Panc1 (cell line): ENCODE data around the gene CNIH1. TPM values are rescaled to one million over a fixed set of nuclear protein-coding genes. Genes with fewer than 3 reads are reported as not detected.

Experiments used
- ATAC-seq: fragments of 200-7000 bp; cut with Tn5 transposase; 2 replicates; pipeline ENCODE4 v1.9.1; 2020; ENCODE audit warnings: mild to moderate bottlenecking, moderate library complexity
- BruUV-seq: library from RNA; stranded (reverse); fragments of 400-500 nt; replicated peaks from 2 replicates; lab custom pipeline; 2021; lab: Mats Ljungman, UMichigan
- CTCF ChIA-PET: fragments of 300-600 bp; sonication (Branson Sonifier 250); formaldehyde crosslinking; loops from one replicate; lab custom pipeline; 2022; ENCODE audit warnings: antibody characterized with exemption; lab: Charles Lee
- POLR2A ChIA-PET: fragments of 300-600 bp; sonication (Branson Sonifier 250); formaldehyde crosslinking; loops from one replicate; lab custom pipeline; 2022; ENCODE audit warnings: antibody characterized with exemption; lab: Charles Lee
- DNase-seq: peaks from one replicate; pipeline ENCODE4 v3.0.0-alpha.2; 2010; ENCODE audit warnings: low read depth, low spot score
- H3K27ac ChIP-seq: 2 replicates; pipeline ENCODE4 v1.5.1; 2011; ENCODE audit warnings: mild to moderate bottlenecking, low read length, inconsistent platforms
- H3K27me3 ChIP-seq: fragments of 200-500 bp; sonication (Bioruptor generic); 2 replicates; pipeline ENCODE4 v1.6.0; 2014; ENCODE audit warnings: low read length, inconsistent platforms; ENCODE audit not compliant: control insufficient read depth, insufficient read depth
- H3K36me3 ChIP-seq: fragments of 200-500 bp; sonication (Bioruptor generic); 2 replicates; pipeline ENCODE4 v1.5.1; 2014; ENCODE audit warnings: inconsistent platforms, mild to moderate bottlenecking, low read length, moderate library complexity; ENCODE audit not compliant: control insufficient read depth, insufficient read depth
- H3K4me1 ChIP-seq: 2 replicates; pipeline ENCODE4 v1.5.1; 2011; ENCODE audit warnings: inconsistent platforms, mild to moderate bottlenecking, low read length, moderate library complexity; ENCODE audit not compliant: control insufficient read depth, insufficient read depth
- H3K4me3 ChIP-seq, 2 experiments: 2 replicates each; pipeline ENCODE4 v1.5.1; 2011 to 2012; ENCODE audit warnings: low read depth in 2 of 2, low read length in 2 of 2, mild to moderate bottlenecking in 2 of 2, inconsistent platforms in 1 of 2, moderate library complexity in 1 of 2
- H3K9me3 ChIP-seq: fragments of 200-500 bp; sonication (Bioruptor generic); 2 replicates; pipeline ENCODE4 v1.5.1; 2014; ENCODE audit warnings: low read depth, mild to moderate bottlenecking, inconsistent platforms, low read length, moderate library complexity; ENCODE audit not compliant: control insufficient read depth, insufficient read depth
- POLR2AphosphoS5 ChIP-seq: IDR thresholded peaks from 2 replicates; pipeline ENCODE4 v1.6.1; 2012; ENCODE audit warnings: mild to moderate bottlenecking, low read depth, low read length, moderate library complexity
- REST ChIP-seq, 2 experiments: IDR thresholded peaks; 2 replicates each; pipeline ENCODE4 v1.6.1; 2011 to 2012; ENCODE audit warnings: low read depth in 2 of 2, control low read depth in 1 of 2, low read length in 1 of 2, mild to moderate bottlenecking in 1 of 2, moderate library complexity in 1 of 2; ENCODE audit not compliant: insufficient read depth in 1 of 2
- SIN3A ChIP-seq: IDR thresholded peaks from 2 replicates; pipeline ENCODE4 v1.6.1; 2012; ENCODE audit warnings: low read depth, mild to moderate bottlenecking, low read length, moderate library complexity, borderline replicate concordance; ENCODE audit not compliant: insufficient read depth
- TCF7L2 ChIP-seq: IDR thresholded peaks from 2 replicates; pipeline ENCODE4 v1.6.1; 2011; ENCODE audit warnings: mild to moderate bottlenecking, low read depth, low read length, inconsistent platforms
- in situ Hi-C: cut with HindIII; loops from 2 replicates; pipeline ENCODE4 v1.10.0; 2016; ENCODE audit warnings: low sequenced_read_pairs, low pct_unique_long_range_greater_than_20kb
- intact Hi-C: fragments of 100-400 bp; cut with micrococcal nuclease; formaldehyde crosslinking; loops from one replicate; pipeline ENCODE4 v1.10.0; 2022; ENCODE audit not compliant: unreplicated experiment
- total RNA-seq: library from RNA; stranded (reverse); gene quantifications from one replicate; pipeline ENCODE4 v1.2.1, GENCODE V29; 2021; ENCODE audit not compliant: unreplicated experiment
- TF ChIP-seq, protein P1 (sequence below): fragments of 450-650 bp; IDR thresholded peaks from 2 replicates; pipeline ENCODE4 v1.5.1; 2017; ENCODE audit warnings: mild to moderate bottlenecking

The CNIH1 gene
- total RNA-seq, 1 experiment from 2014 or later: 83.7 TPM

GRCh38 chr14:54392131-54392859 lies 48.9 kb downstream of the CNIH1 start:
- intact Hi-C loops: no loop called here
- TF ChIP-seq TCF7L2: no peak
- TF ChIP-seq, protein P1, sequence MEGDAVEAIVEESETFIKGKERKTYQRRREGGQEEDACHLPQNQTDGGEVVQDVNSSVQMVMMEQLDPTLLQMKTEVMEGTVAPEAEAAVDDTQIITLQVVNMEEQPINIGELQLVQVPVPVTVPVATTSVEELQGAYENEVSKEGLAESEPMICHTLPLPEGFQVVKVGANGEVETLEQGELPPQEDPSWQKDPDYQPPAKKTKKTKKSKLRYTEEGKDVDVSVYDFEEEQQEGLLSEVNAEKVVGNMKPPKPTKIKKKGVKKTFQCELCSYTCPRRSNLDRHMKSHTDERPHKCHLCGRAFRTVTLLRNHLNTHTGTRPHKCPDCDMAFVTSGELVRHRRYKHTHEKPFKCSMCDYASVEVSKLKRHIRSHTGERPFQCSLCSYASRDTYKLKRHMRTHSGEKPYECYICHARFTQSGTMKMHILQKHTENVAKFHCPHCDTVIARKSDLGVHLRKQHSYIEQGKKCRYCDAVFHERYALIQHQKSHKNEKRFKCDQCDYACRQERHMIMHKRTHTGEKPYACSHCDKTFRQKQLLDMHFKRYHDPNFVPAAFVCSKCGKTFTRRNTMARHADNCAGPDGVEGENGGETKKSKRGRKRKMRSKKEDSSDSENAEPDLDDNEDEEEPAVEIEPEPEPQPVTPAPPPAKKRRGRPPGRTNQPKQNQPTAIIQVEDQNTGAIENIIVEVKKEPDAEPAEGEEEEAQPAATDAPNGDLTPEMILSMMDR: no peak
- TF ChIP-seq POLR2AphosphoS5: no peak
- no peak for TF ChIP-seq REST (IDR thresholded peaks at IDR 0.05; ENCODE audit: insufficient read depth in 1 of 2, low read depth in 2 of 2, low read length in 1 of 2)
- no peak for TF ChIP-seq SIN3A
- Histone ChIP-seq H3K27ac (no peak overlapping the region), H3K4me3 (no peak overlapping the region), H3K9me3 (no peaks in the 10 kb centered on the region), H3K4me1 (no peaks in the 10 kb centered on the region), H3K27me3 (no peaks in the 10 kb centered on the region; the same call in 1 of the 2 replicates), H3K36me3 (no peaks in the 10 kb centered on the region; the same call in 1 of the 2 replicates)
- no TSS peak for BruUV-seq
- ChIA-PET CTCF (interaction anchor here (0.8 kb wide), 1 partner anchor 26 kb away, joined by 3 read pairs; no protein-coding TSS in a partner anchor), POLR2A (no interaction called here)
- ATAC-seq (no peak), DNase-seq (no peak)
- in situ Hi-C loops: no loop called here

DNA sequence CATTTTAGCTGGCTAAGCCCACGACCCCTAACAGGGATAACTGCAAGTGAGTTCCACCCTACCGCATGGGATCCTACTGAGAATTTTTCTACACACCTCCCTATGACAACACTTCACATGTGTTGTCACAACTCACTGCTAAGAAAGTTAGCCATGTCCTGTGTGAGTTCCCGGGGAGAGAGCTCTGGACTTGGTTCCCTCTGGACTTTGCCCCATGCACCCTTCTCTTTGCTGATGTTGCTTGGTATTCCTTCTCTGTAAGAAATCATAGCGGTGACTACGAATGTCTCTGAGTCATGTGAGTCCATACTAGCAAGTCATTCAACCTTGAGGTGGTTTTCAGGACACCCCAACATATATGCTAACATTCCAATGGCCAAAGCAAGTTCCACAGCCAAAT lies 53.8 kb downstream of the CNIH1 start:
- Histone ChIP-seq H3K36me3 (no peaks in the 10 kb centered on the region), H3K4me3 (no peak overlapping the region), H3K27me3 (no peaks in the 10 kb centered on the region; the same call in none of the 2 replicates), H3K9me3 (no peaks in the 10 kb centered on the region), H3K27ac (no peak overlapping the region), H3K4me1 (no peaks in the 10 kb centered on the region)
- CTCF ChIA-PET: no interaction called here
- DNase-seq (no peak), ATAC-seq (no peak)
- intact Hi-C loops: no loop called here
- POLR2A ChIA-PET: no interaction called here
- in situ Hi-C loops: no loop called here
- BruUV-seq: no TSS peak
- TF ChIP-seq, protein P1: no peak
- no peak for TF ChIP-seq SIN3A
- TF ChIP-seq TCF7L2: no peak
- TF ChIP-seq POLR2AphosphoS5: no peak
- TF ChIP-seq REST (IDR thresholded peaks at IDR 0.05; ENCODE audit: insufficient read depth in 1 of 2, low read depth in 2 of 2, low read length in 1 of 2): no peak
